Transverse colon (tissue), 4 donors: Measurements from ENCODE around the gene CPNE4.
A peak's percentile ranks its signal among the peaks of the same experiment; 100 is the strongest.

Source experiments
- EP300 ChIP-seq: sonication (generic); formaldehyde crosslinking; IDR thresholded peaks from one replicate; pipeline ENCODE4 v1.6.1; 2017; ENCODE audit warnings: antibody characterized with exemption, low read depth
- POLR2A ChIP-seq: fragments of 450-650 bp; IDR thresholded peaks from one replicate; pipeline ENCODE4 v1.6.1; 2016; ENCODE audit warnings: antibody characterized with exemption, mild to moderate bottlenecking, moderate library complexity
- POLR2AphosphoS5 ChIP-seq, 3 donors: sonication (generic); formaldehyde crosslinking; IDR thresholded peaks; one replicate each; pipeline ENCODE4 v1.6.1; 2016; ENCODE audit warnings: antibody characterized with exemption in 3 of 3
- TF ChIP-seq, protein P1 (sequence below), 5 experiments: fragments of 200-600 bp in 3 of 5; fragments of 450-650 bp in 2 of 5; sonication (generic) in 3 of 5; IDR thresholded peaks; 1 replicate in 2 of 5; 2 replicates in 3 of 5; pipeline ENCODE4 v1.5.1; 2016 to 2017; ENCODE audit warnings: antibody characterized with exemption in 5 of 5, inconsistent platforms in 3 of 5, mild to moderate bottlenecking in 2 of 5, moderate library complexity in 1 of 5

DNA sequence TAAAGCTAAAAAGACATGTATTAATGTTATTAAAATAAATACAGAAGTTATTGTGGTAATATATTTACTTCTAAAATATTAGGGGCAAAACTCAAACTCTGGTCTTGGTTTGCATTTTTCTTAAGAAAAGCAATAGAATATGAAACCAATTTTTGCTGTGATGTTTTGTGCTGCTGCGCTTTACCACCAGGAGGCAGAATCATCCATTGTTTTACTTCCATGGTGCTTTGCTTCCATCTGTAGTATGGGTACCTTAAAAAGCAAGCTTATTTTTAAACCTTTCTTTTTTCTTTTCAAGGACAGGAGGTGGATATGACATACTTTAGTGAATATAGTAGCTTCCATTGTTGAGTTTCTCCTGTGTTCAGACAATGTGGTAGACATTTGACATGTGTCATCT, 485.5 kb downstream of the CPNE4 start:
- TF ChIP-seq, protein P1, sequence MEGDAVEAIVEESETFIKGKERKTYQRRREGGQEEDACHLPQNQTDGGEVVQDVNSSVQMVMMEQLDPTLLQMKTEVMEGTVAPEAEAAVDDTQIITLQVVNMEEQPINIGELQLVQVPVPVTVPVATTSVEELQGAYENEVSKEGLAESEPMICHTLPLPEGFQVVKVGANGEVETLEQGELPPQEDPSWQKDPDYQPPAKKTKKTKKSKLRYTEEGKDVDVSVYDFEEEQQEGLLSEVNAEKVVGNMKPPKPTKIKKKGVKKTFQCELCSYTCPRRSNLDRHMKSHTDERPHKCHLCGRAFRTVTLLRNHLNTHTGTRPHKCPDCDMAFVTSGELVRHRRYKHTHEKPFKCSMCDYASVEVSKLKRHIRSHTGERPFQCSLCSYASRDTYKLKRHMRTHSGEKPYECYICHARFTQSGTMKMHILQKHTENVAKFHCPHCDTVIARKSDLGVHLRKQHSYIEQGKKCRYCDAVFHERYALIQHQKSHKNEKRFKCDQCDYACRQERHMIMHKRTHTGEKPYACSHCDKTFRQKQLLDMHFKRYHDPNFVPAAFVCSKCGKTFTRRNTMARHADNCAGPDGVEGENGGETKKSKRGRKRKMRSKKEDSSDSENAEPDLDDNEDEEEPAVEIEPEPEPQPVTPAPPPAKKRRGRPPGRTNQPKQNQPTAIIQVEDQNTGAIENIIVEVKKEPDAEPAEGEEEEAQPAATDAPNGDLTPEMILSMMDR (IDR thresholded peaks at IDR 0.05): peak in 2 of 5 experiments; percentile 5 to 9
- TF ChIP-seq POLR2A (no peak), EP300 (no peak), POLR2AphosphoS5 (IDR thresholded peaks at IDR 0.05) (no peak)
